Germinal center (tissue), 1 donor: Measurements from ENCODE around the gene ZNF644.

ENCODE experiments used
- DNase-seq: peaks from one replicate; pipeline ENCODE4 v3.0.0; 2012; ENCODE audit warnings: mixed read lengths, low spot score

ZNF644 gene

DNA sequence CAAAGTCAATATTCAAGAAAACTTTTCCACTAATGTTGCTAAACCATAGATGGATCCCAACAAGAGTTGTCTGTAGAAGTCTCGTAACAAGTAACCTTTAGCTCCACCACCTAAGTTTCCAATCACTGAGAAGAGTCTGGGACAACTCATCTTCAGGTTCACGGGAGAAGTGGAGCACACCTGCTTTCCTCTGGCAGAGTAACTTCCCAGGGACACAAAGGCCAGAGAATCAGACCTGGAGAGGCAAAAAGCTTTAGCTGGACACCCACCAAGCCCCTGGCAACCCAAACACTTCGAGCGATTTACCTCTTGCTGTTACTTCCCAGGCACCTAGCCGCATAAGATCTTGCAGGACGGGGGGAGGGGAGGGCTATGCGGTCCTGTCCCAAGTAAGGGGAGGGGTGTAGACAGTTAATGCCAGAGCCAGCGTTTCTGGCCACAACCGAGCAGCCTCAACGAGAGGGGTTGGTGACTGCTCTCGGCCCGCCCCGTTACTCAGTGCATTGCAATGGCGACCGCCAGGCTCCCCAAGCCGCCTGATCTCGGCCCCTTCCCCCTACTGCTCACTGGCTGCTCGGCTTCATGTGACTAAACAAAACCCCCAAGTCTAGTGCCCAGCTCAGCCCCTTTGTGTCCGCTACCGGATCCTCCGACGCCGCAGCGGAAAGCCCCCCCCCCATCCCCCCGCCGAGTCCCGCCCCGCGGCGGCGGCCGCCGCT lies 709 bp downstream of the ZNF644 start:
- DNase-seq: peak; percentile 57

DNA sequence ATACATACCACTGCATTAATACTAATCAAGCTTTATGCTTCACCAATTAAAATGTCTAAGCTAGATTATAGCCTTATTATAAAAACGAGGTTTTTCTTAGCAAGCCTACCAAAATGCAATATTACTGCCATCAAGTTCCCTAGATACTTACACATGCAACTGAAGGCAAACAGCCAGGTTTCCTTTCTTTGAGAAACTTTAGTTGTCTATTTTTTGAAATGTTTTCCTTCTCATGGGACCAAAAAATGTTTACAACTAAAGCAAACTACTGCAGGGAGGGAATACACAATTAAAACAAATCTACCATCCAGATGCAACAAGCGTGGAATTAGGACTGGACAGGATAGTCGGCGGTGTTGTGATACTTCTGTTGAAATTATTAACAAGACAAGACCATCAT lies 1.3 kb downstream of the ZNF644 start:
- DNase-seq: no peak

DNA sequence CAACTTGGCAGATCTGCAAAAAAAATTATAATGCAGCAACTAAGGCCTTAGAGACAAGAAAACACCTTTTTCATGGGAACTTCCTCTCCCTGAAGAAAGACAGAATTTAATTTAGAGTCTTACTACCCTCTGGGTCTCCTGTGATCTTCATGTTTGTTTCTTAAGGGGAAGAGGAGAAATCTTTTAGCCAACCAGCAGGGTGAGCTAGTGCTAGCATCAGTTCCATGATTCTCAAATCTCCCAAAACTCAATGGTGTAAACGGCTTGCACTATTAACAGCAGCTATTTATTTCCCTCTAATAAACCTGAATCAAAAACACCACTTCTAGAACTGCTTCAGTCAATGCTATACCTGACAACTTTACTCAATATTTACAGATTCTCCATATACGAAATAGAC lies 3.8 kb downstream of the ZNF644 start:
- DNase-seq: peak; percentile 9

DNA sequence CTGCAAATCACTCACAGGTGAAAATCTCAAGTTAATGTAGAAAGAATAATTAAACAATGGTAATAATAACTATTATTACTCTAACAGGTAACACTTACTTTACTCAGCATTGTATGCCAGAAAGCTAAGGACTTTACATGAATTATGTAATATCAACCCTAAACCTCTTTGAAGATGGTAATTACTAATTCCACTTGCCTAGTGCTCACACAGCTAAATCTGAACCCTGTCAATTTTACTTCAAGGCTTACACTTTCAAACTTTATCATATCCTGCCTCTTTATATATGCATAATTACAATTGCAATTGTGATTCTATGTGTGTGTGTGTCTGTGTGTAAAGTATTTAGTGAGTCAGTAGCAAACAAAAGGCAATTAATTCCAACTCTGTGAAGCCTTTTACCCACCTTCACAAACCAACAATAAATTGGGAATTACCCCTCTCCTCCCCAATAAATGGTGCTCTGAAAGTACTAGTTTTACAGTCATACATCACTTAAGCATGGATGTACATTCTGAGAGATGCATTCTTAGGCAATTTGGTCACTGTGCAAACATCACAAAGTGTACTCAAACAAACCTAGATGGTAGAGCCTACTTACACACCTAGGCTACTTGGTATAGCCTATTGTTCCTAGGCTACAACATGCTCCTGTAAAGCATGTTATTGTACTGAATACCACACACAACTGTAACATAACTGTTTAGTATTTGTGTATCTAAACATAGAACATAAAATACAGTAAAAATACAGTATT lies 5.9 kb downstream of the ZNF644 start:
- DNase-seq: no peak

DNA sequence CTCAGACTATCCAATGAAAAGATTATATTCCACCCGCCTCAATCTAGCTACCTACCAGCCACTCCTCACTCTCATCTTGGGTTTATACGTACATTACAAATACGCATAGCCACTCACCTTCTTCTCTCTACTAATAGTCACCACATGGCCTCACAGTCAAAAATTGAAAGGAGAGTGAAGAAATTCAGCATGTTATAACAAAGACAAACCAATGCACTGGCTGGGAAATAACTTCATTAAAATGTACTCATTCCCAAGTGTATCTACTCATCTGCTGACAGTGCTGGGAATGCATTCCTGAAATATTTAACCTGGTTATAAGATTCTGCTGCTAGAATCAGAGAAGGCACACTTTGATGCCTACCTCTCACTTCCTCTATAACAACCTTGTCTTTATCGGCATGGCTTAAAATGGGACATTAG lies 6.5 kb downstream of the ZNF644 start:
- DNase-seq: no peak

DNA sequence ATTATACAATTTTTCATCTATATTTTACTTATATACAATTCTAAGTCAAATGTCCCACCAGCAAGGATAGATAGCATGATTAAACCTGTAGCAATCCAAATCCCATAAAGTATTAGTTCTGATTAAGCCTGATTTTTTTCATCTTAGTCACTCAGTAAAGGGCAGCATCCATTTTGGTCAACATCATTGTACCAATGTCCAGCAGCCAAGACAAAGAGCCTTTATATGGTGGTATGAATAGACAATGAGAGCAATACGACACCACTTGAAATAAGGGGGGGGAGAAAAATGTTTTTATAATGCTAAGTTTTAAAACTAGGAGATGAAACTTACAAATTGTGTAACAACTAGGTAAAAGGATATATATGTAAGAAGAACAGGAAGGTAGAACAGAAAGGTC lies 7.4 kb downstream of the ZNF644 start:
- DNase-seq: no peak

DNA sequence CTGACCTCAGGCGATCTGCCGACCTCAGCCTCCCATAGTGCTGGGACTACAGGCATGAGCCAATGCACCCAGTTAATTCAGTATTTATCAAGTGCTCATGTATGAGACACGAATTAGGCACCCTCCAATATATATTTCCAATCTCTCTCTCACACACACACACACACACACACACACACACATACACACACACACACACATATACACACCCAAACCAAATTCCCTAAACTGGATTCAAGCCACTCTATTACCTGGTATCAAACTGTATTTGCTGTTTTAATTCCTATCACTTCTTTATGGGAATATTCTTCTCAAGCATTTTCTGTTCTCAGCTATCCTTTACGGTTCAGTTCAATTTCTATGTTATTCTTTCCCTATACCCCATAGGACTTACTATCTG lies 8.5 kb downstream of the ZNF644 start:
- no peak for DNase-seq

DNA sequence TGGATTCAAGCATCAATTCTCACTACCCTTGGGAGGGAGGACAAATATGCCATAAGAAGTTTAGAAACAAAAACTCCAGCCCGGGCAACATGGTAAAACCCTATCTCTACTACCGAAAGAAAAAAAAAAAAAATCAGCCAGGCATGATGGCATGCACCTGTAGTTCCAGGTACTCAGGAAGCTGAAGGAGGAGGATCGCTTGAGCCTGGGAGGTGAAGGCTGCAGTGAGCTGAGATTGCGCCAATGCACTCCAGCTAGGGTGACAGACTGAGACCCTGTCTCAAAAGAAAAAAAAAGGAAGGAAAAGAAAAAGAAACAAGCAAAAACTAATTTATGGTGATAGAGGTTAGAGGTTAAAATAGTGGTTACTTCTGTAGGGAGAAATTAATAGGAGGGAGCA lies 9.6 kb downstream of the ZNF644 start:
- DNase-seq: no peak

DNA sequence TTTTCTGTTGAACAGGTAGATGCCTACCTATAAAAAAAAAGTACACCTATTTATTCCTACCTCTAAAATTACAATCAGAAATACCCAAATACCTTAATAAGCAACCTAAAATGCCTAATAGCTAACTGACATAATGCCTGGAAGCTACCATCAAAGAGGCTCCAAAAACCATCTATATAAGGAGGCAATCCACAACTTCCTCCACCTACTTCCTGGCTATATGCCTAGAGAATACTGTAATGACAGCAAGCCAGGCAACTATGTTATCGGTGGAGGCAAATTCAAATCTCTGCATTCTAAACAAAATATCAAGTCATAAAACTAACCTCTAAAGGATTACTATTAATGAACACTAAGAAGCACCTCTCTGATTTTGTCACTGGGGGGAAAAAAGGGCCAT lies 10.1 kb downstream of the ZNF644 start:
- DNase-seq: no peak

DNA sequence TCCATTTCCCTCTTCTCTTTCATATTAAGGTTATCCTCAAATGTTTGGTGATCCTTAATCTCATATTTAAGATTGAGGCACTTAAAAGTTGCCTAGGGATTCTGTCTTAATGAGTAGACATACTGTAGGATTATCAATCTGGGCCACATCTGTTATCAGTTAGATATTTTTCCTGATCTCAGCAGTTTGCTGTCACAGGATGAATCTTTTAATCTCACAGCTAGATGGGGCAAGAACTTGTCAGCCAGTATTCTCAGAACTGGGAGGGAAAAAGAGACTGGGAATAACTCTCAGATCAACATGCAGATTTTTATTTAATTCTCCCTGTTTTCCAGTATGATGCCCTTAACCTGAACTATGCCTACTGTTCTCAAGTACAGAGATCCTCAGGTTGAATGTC lies 14.0 kb downstream of the ZNF644 start:
- no peak for DNase-seq

DNA sequence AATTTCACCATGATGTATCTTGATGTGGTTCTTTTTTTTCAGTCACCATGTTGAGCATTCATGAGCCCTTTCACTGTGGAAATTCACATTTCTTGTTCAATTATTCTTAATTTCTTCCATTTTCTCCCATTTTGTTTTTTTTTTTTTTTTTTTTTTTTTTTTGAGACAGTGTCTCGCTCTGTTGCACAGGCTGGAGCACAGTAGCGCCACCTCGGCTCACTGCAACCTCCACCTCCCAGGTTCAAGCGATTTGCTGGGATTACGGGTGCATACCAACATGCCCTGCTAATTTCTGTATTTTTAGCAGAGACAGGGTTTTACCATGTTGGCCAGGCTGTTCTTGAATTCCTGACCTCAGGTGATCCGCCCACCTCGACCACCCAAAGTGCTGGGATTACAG lies 14.7 kb downstream of the ZNF644 start:
- DNase-seq: no peak

DNA sequence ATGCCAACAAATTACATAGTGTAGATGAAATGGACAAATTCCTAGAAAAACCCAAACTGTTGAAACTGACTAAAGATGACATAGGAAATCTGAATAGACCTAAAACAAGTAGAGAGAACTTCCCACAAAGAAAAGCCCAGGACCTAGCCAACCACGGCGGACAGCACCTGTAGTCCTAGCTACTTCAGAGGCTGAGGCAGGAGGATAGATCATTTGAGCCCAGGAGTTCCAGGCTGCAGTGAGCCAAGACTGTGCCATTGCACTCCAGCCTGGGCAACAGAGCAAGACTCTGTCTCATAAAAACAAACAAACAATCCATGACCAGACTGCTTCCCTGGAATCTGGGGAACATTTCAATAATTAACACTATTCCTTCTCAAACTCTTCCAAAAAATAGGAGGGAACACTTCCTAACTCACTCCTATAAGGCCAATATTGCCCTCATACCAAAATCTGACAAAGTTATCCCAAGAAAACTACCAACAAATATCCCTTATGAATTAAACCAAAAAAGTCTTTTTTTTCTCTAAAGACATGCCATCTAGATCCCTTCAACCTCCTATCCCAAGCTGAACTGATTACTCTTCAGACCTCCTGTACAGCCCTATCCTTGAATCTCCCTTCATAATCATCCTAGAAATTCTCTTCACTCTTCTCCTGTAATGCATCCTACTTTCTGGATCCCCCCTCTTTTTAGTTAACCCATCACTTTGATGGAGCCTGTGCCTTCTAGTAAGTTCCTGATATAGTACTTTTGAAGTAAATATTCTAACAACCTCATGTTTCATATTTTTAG lies 15.5 kb downstream of the ZNF644 start:
- DNase-seq: no peak

DNA sequence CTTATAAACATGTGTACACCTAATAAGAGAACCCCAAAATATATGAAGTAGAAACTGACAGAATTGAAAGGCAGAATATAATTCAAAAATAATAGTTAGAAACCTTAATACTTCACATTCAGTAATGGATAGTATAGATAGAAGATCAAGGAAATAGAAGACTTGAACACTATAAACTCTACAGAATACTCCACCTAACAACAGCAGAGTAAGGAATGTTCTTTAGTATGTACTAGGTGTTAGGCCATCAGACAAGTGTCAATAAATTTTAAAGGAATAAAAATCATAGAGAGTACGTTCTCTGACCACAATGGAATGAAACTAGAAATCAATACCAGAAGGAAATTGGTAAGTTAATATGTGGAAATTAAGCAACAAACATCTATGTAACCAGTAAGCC lies 16.6 kb downstream of the ZNF644 start:
- no peak for DNase-seq

DNA sequence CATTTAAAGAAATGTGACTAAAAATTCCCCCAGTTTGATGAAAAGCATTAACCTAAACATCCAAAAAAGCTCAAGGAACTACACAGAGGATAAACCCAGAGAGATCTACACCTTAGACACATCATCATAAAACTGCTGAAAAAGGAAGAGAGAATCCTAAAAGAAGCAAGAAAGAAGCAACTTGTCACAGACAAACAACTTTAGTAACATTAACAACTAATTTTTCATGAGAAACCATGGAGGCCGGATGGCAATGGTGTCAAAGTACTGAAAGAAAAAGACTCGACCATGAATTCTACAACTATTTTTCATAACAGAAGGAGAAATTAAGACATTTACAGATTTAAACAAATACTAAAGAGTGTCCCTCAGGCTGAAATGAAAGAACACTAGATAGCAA lies 17.7 kb downstream of the ZNF644 start:
- DNase-seq: no peak

DNA sequence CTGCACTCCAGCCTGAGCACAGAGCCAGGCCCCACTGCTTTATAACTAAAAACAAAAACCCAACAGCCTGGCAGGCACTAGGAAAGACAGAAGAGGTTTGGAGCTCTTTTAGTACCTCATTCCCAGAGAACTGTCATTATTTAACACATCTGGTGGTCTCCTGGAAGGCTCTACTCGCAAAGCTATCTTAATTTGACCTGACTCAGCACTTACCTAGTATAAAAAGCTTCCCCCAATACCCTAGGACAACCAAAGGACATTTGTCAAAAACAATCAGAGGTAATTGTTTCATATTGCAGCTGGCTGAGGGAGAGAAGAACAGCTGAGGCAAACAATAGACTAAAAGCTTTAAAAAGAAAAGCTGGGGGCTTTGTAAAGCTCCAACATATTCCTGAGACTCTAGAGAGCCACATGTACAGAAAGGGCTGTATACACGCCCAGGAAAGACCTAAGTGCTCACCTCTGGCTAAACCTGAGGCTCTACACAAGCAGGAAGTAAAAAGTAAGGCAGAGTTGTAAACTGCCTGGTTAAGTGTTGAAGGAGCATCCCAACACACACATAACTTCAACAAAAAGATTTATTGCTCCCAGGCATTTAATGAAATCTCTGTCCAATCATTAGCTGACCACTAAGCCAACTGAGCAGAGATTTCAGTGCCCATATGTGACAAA lies 25.0 kb downstream of the ZNF644 start:
- DNase-seq: no peak

DNA sequence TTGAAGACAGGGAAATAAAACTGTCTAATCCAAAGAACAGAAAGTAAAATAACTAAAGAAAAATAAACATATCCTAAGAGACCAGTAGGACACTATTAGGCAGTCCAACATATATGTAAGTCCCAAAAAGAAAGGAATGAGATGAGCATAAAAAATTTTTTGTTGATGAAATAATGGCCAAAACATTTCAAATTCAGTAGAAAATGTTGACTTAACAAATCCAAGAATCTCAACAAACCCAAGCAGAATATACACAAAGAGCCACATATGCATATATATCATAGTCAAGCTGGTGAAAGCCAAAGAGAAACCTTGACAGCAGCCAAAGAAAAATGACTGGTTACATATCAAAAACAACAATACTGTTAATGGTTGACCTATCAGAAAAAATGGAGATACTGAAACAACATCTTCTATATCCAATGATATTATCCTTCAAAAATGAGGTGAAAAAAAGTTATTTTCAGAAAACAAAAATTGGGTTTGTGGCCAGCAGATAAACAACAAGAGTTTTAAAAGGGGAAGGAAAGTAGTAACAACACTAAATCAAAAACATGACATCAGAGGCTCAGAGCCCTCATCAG lies 26.4 kb downstream of the ZNF644 start:
- DNase-seq: no peak

DNA sequence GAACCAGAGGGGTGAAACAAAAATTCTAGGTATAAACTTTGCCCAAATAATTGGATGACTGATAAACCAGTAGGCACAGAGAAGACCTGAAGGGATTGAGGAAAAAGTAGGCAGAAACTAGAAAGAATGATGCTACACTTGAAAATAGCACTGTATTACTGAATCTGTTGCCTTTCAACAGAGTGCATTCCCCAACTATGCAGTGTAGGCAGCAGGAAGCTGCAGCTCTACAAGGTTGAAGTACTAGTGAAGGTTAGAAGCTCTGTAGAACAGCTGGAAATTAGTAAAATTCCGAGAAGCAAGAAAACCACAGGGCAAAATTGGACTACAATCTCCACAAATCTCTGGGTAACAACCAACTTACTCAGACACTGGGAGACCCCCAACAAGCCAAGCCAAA lies 27.4 kb downstream of the ZNF644 start:
- DNase-seq: no peak

DNA sequence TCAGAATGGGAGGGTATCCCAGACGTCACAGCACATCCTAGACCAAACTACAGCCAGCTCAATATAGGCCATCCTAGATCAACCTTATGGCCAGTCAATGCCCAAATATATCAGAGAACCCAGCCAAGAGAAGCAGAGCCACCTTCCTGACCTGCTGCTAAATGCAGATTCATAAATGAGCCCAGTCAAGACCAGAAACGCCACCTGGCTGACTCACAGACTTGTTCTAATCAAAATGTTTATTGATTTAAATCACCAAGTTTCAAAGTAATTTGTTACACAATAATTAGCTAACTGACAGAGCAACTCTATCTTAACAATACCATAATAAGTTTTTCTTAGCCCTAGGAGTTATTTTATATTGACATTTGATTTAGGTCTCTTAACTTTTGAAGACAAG lies 28.6 kb downstream of the ZNF644 start:
- DNase-seq: no peak

DNA sequence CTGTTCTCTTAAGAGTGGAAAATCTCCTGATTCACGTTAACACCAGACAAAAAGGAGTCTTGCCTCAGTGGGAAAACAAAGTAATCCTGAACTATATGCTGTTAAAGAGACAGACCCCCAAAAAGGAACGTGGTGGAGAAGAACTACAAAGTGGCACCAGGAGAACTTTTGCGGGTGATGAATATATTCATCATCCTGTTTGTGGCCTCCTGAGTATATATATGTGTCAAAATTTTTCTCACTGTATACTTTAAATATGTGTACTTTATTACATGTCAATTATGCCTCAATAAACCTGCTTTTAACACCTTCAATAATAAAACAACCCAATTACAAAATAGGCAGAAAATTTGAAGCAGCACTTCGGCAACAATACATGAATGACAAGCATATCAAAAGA lies 31.1 kb downstream of the ZNF644 start:
- DNase-seq: no peak

DNA sequence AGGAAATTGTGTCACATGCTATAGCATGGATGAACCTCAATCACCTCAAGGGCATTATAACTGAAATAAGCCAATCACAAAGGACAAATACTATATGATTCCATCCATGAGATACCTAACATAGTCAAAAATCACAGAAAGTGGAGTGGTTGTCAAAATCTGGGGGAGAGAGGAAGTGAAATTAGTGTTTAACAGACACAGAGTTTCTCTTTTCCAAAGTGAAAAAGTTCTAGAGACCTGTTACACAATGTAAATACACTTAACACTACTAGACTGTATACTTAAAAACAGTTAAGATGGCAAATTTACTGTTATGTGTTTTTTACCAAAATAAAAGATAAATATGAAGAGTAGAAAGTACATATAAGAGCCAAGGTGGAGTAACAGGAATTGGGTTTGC lies 31.8 kb downstream of the ZNF644 start:
- no peak for DNase-seq

DNA sequence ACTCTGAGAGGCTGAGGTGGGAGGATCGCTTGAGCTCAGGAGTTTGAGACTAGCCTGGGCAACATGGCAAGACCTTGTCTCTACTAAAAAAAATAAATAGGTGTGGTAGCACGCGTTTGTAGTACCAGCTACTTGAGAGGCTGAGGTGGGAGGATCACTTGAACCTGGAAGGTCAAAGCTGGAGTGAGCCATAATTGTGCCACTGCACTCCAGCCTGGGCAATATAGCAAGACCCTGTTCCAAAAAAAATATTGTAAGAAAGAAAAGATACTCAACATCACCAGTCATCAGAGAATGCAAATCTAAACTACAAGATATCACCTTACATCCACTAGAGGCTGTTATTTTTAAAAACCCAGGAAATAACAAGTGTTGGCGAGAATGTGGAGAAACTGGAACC lies 32.5 kb downstream of the ZNF644 start:
- no peak for DNase-seq

DNA sequence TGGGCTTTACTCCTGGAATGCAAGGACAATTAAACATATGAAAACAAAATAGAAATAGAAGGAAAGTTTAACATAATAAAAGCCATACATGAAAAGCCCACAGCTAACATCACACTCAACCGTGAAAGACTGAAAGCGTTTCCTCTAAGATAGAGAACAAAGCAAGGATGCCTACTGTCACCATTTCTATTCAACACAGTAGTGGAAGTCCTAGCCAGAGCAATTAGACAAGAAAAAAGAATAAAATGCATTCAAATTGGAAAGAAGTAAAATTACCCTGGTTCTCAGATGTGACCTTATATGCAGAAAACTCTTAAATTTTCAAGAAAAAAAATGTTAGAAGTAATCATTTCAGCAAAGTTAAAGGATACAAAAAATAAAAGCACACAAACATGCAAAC lies 34.0 kb downstream of the ZNF644 start:
- DNase-seq: no peak
